ENCODE data around the gene COL23A1. TPM values are rescaled to one million over a fixed set of nuclear protein-coding genes. Genes with fewer than 3 reads are reported as not detected.

The COL23A1 gene
- total and polyA plus RNA-seq, 2 experiments from 2014 or later: 4.8 to 8.2 TPM

GRCh38 chr5:178236126-178236525, 354.1 kb downstream of the COL23A1 start:
- Histone ChIP-seq H3F3A (replicated peaks; ENCODE audit: low read depth) (peaks cover 11% of the 10 kb centered on the region), H3K79me2 (replicated peaks; ENCODE audit: insufficient read depth) (peaks cover 6% of the 10 kb centered on the region; the same call in 1 of the 2 replicates), H3K36me3 (ENCODE audit: insufficient read depth) (no peaks in the 10 kb centered on the region), H3K4me3 (no peak overlapping the region), H3K27me3 (ENCODE audit: insufficient read depth) (no peaks in the 10 kb centered on the region), H3K27ac (ENCODE audit: low read depth) (no peak overlapping the region), H3K9me2 (ENCODE audit: insufficient read depth) (no peaks in the 10 kb centered on the region), H3K4me2 (no peak overlapping the region), H3K4me1 (ENCODE audit: insufficient read depth) (peaks cover 5% of the 10 kb centered on the region; the same call in 1 of the 2 replicates), H2AFZ (no peak overlapping the region), H4K20me1 (replicated peaks; ENCODE audit: insufficient read depth) (no peaks in the 10 kb centered on the region)
- H3K27ac Mint-ChIP-seq: no peak overlapping the region
- H3K36me3 Mint-ChIP-seq (ENCODE audit: low read depth): peaks cover 6% of the 10 kb centered on the region
- H3K27me3 Mint-ChIP-seq (ENCODE audit: insufficient read depth, low read depth, poor library complexity): peaks cover 34% of the 10 kb centered on the region
- no peaks in the 10 kb centered on the region; the same call in 2 of the 3 replicates for H3K9me3 Mint-ChIP-seq
- H3K4me1 Mint-ChIP-seq: peaks cover 21% of the 10 kb centered on the region
- no peak for DNase-seq (ENCODE audit: low spot score)
- no peak for ATAC-seq
- H3K4me3 Mint-ChIP-seq: no peak overlapping the region
- TF ChIP-seq STAT1 (IDR thresholded peaks at IDR 0.05; ENCODE audit: unreplicated experiment): no peak
- no peak for TF ChIP-seq ZNF114 (CRISPR knock-in tag; IDR thresholded peaks at IDR 0.05)
- no peak for TF ChIP-seq EZH2phosphoT487 (IDR thresholded peaks at IDR 0.05; ENCODE audit: unreplicated experiment)
- TF ChIP-seq CTCF (conservative IDR thresholded peaks at IDR 0.05; ENCODE audit: low read depth in 2 of 2): no peak
- no peak for TF ChIP-seq ZNF462 (CRISPR knock-in tag; IDR thresholded peaks at IDR 0.05)
- no peak for TF ChIP-seq ETS1 (IDR thresholded peaks at IDR 0.05)
- no peak for TF ChIP-seq ZNF331 (CRISPR knock-in tag; IDR thresholded peaks at IDR 0.05; ENCODE audit: low read depth)
- TF ChIP-seq NANOG (IDR thresholded peaks at IDR 0.05; ENCODE audit: borderline replicate concordance): no peak
- TF ChIP-seq JUNB (IDR thresholded peaks at IDR 0.05; ENCODE audit: unreplicated experiment): no peak
- no peak for TF ChIP-seq EZH2 (IDR thresholded peaks at IDR 0.05; ENCODE audit: low read depth, unreplicated experiment)
- no peak for TF ChIP-seq REST (IDR thresholded peaks at IDR 0.05; ENCODE audit: unreplicated experiment)
- TF ChIP-seq POLR2AphosphoS5 (IDR thresholded peaks at IDR 0.05; ENCODE audit: low read depth): no peak
- no peak for TF ChIP-seq CREB1 (CRISPR knock-in tag; IDR thresholded peaks at IDR 0.05; ENCODE audit: low read depth)

All from GM23338 (cell line).